ENCODE results near the gene DDX24. TPM values are rescaled to one million over a fixed set of nuclear protein-coding genes. Genes with fewer than 3 reads are reported as not detected.

DDX24 gene
- polyA plus RNA-seq, 1 donor (not counting 4 experiments of a cell fraction or from before 2014, with no cell fraction given): 171 TPM

- Histone ChIP-seq H3K4me3 (ENCODE audit: control insufficient read depth in 2 of 3, extremely low read depth in 1 of 3, insufficient read depth in 2 of 3, low read depth in 1 of 3, low read length in 3 of 3) (peak overlapping the region; percentile 78 to 100 (median 93)), H3K9ac (ENCODE audit: control insufficient read depth, extremely low read depth, insufficient read depth, low read length) (peak overlapping the region; percentile 95), H3K9me3 (ENCODE audit: control insufficient read depth, low read depth, low read length) (no peaks in the 10 kb centered on the region), H3K4me2 (ENCODE audit: control insufficient read depth, extremely low read depth, insufficient read depth, low read depth, low read length) (peak overlapping the region; percentile 98), H3K36me3 (ENCODE audit: control insufficient read depth in 2 of 2, extremely low read depth in 1 of 2, insufficient read depth in 2 of 2, low read length in 2 of 2) (peaks cover 8 to 16% of the 10 kb centered on the region in 2 experiments), H2AFZ (ENCODE audit: control insufficient read depth, low read length) (peak overlapping the region; percentile 97), H3K9me1 (ENCODE audit: control insufficient read depth, extremely low read depth, insufficient read depth, low read length) (no peaks in the 10 kb centered on the region), H3K79me2 (ENCODE audit: control insufficient read depth, insufficient read depth, low read length) (peaks cover 48% of the 10 kb centered on the region), H4K20me1 (ENCODE audit: control insufficient read depth, extremely low read depth, insufficient read depth, low read length) (peaks cover 5% of the 10 kb centered on the region), H3K27ac (ENCODE audit: control insufficient read depth, insufficient read depth, low read length) (peak overlapping the region; percentile 88), H3K4me1 (ENCODE audit: control insufficient read depth, extremely low read depth, insufficient read depth, low read length) (peaks cover 30% of the 10 kb centered on the region), H3K27me3 (ENCODE audit: control insufficient read depth, extremely low read depth, insufficient read depth, low read length) (no peaks in the 10 kb centered on the region)
- TF ChIP-seq CTCF (optimal IDR thresholded peaks at IDR 0.05 in 1 of 3, IDR thresholded peaks at IDR 0.05 in 1 of 3, conservative IDR thresholded peaks at IDR 0.05 in 1 of 3; ENCODE audit: extremely low read depth in 1 of 3, insufficient read depth in 2 of 3, low read length in 3 of 3) (no peak), EZH2 (IDR thresholded peaks at IDR 0.05; ENCODE audit: low read length) (no peak)
- FAIRE-seq (peak; percentile 20), DNase-seq (ENCODE audit: low read depth, low spot score) (no peak)
- dilution Hi-C loops (cut with MboI; ENCODE audit: extremely low pct_ligation_motif_present, low sequenced_read_pairs): no loop called here
These were observed 401 bp upstream of the DDX24 start for GRCh38 chr14:94081386-94081820.

GRCh38 chr14:94079891-94080620, 946 bp downstream of the DDX24 start:
- FAIRE-seq (no peak), DNase-seq (ENCODE audit: low read depth, low spot score) (no peak)
- Histone ChIP-seq H3K36me3 (ENCODE audit: control insufficient read depth in 2 of 2, extremely low read depth in 1 of 2, insufficient read depth in 2 of 2, low read length in 2 of 2) (peaks cover 8 to 16% of the 10 kb centered on the region in 2 experiments), H3K9me1 (ENCODE audit: control insufficient read depth, extremely low read depth, insufficient read depth, low read length) (no peaks in the 10 kb centered on the region), H4K20me1 (ENCODE audit: control insufficient read depth, extremely low read depth, insufficient read depth, low read length) (peaks cover 5% of the 10 kb centered on the region), H3K4me1 (ENCODE audit: control insufficient read depth, extremely low read depth, insufficient read depth, low read length) (peaks cover 30% of the 10 kb centered on the region), H3K27me3 (ENCODE audit: control insufficient read depth, extremely low read depth, insufficient read depth, low read length) (no peaks in the 10 kb centered on the region), H2AFZ (ENCODE audit: control insufficient read depth, low read length) (no peak overlapping the region), H3K4me2 (ENCODE audit: control insufficient read depth, extremely low read depth, insufficient read depth, low read depth, low read length) (peak overlapping the region; percentile 87), H3K4me3 (ENCODE audit: control insufficient read depth in 2 of 3, extremely low read depth in 1 of 3, insufficient read depth in 2 of 3, low read depth in 1 of 3, low read length in 3 of 3) (peak overlapping the region; percentile 78 to 100 (median 93)), H3K9ac (ENCODE audit: control insufficient read depth, extremely low read depth, insufficient read depth, low read length) (peak overlapping the region; percentile 95), H3K27ac (ENCODE audit: control insufficient read depth, insufficient read depth, low read length) (peak overlapping the region; percentile 88), H3K9me3 (ENCODE audit: control insufficient read depth, low read depth, low read length) (peaks cover 2% of the 10 kb centered on the region), H3K79me2 (ENCODE audit: control insufficient read depth, insufficient read depth, low read length) (peaks cover 61% of the 10 kb centered on the region)
- dilution Hi-C loops (cut with MboI; ENCODE audit: extremely low pct_ligation_motif_present, low sequenced_read_pairs): no loop called here
- no peak for TF ChIP-seq CTCF (optimal IDR thresholded peaks at IDR 0.05 in 1 of 3, IDR thresholded peaks at IDR 0.05 in 1 of 3, conservative IDR thresholded peaks at IDR 0.05 in 1 of 3; ENCODE audit: extremely low read depth in 1 of 3, insufficient read depth in 2 of 3, low read length in 3 of 3)
- no peak for TF ChIP-seq EZH2 (IDR thresholded peaks at IDR 0.05; ENCODE audit: low read length)

Measured in keratinocyte (primary cell).